Hepatocyte (in vitro differentiated cells): ENCODE measurements around the gene LCMT2. TPM values are rescaled to one million over a fixed set of nuclear protein-coding genes. Genes with fewer than 3 reads are reported as not detected.

Experiments
- DNase-seq: peaks from one replicate; pipeline ENCODE4 v3.0.0-alpha.2; 2016; ENCODE audit warnings: low spot score
- H2AFZ ChIP-seq: fragments of 200-600 bp; sonication (generic); 2 replicates; pipeline ENCODE4 v1.6.0; 2016; ENCODE audit warnings: antibody characterized with exemption, mild to moderate bottlenecking
- H3K27ac ChIP-seq: fragments of 200-600 bp; sonication (generic); 2 replicates; pipeline ENCODE4 v1.5.1; 2016; ENCODE audit warnings: mild to moderate bottlenecking
- H3K27me3 ChIP-seq: fragments of 200-600 bp; sonication (generic); 2 replicates; pipeline ENCODE4 v1.6.1; 2016
- H3K36me3 ChIP-seq: fragments of 200-600 bp; sonication (generic); replicated peaks from 2 replicates; pipeline ENCODE4 v1.5.1; 2016; ENCODE audit warnings: low read depth; ENCODE audit not compliant: insufficient read depth
- H3K4me1 ChIP-seq: fragments of 200-600 bp; sonication (generic); 2 replicates; pipeline ENCODE4 v1.5.1; 2016; ENCODE audit warnings: mild to moderate bottlenecking, moderate library complexity; ENCODE audit not compliant: insufficient read depth
- H3K4me2 ChIP-seq: fragments of 200-600 bp; sonication (generic); 2 replicates; pipeline ENCODE4 v1.6.0; 2016
- H3K4me3 ChIP-seq: fragments of 200-600 bp; sonication (generic); 2 replicates; pipeline ENCODE4 v1.5.1; 2016; ENCODE audit warnings: mild to moderate bottlenecking
- H3K79me2 ChIP-seq: fragments of 200-600 bp; sonication (generic); 2 replicates; pipeline ENCODE4 v1.6.0; 2017; ENCODE audit warnings: mild to moderate bottlenecking
- H3K9me2 ChIP-seq: fragments of 200-600 bp; sonication (generic); replicated peaks from 2 replicates; pipeline ENCODE4 v1.6.0; 2017; ENCODE audit warnings: mild to moderate bottlenecking; ENCODE audit not compliant: insufficient read depth
- H3K9me3 ChIP-seq: fragments of 200-600 bp; sonication (generic); 2 replicates; pipeline ENCODE4 v1.5.1; 2016; ENCODE audit warnings: low read depth, mild to moderate bottlenecking
- H4K20me1 ChIP-seq: fragments of 200-600 bp; sonication (generic); 2 replicates; pipeline ENCODE4 v1.6.0; 2016; ENCODE audit warnings: mild to moderate bottlenecking; ENCODE audit not compliant: insufficient read depth, poor library complexity, severe bottlenecking
- CTCF ChIP-seq: fragments of 200-600 bp; sonication (generic); IDR thresholded peaks from 2 replicates; pipeline ENCODE4 v1.5.1; 2016; ENCODE audit warnings: antibody characterized with exemption, mild to moderate bottlenecking; ENCODE audit not compliant: poor library complexity
- EZH2 ChIP-seq: fragments of 200-600 bp; sonication (generic); IDR thresholded peaks from 2 replicates; pipeline ENCODE4 v1.6.1; 2016; ENCODE audit warnings: antibody characterized with exemption, mild to moderate bottlenecking, borderline replicate concordance
- EZH2phosphoT487 ChIP-seq: fragments of 200-600 bp; sonication (generic); IDR thresholded peaks from one replicate; pipeline ENCODE4 v1.6.1; 2018; ENCODE audit warnings: antibody characterized with exemption, mild to moderate bottlenecking, low read depth, moderate library complexity; ENCODE audit not compliant: unreplicated experiment, severe bottlenecking
- WGBS: methylation state at CpG from one replicate; pipeline ENCODE4 v1.1.6; 2016; ENCODE audit warnings: low lambda C conversion rate; ENCODE audit errors: missing lambda C conversion rate; 5-methylcytosine and 5-hydroxymethylcytosine counted together
- polyA plus RNA-seq: library from polyadenylated mRNA; unstranded; fragments of >200 nt; fragmentation: Nextera tagmentation; extraction: Ambion mirVana; gene quantifications from 2 replicates; pipeline ENCODE4 v1.2.1, GENCODE V29; 2016
- total RNA-seq: library from RNA; depleted of rRNA; stranded (reverse); fragments of >200 nt; gene quantifications from 2 replicates; pipeline ENCODE4 v1.2.3, GENCODE V29; 2014

Gene LCMT2
- total and polyA plus RNA-seq, 2 experiments from 2014 or later = 6.3 to 9.1 TPM

- no peaks in the 10 kb centered on the region for H3K9me2 ChIP-seq
- DNase-seq = no peak
- H3K4me3 ChIP-seq = no peak overlapping the region
- H3K27ac ChIP-seq = no peak overlapping the region
- no peaks in the 10 kb centered on the region for H3K27me3 ChIP-seq
- no peaks in the 10 kb centered on the region for H3K79me2 ChIP-seq
- TF ChIP-seq EZH2phosphoT487 = no peak
- no peaks in the 10 kb centered on the region for H4K20me1 ChIP-seq
- no peaks in the 10 kb centered on the region for H3K4me1 ChIP-seq
- H3K4me2 ChIP-seq = no peak overlapping the region
- no peak overlapping the region for H2AFZ ChIP-seq
- H3K36me3 ChIP-seq = no peaks in the 10 kb centered on the region
- 87% methylated on average over 2 of the region's 2 CpGs for WGBS
- no peaks in the 10 kb centered on the region for H3K9me3 ChIP-seq
Observed at GRCh38 chr15:43346305-43346704, 15.9 kb upstream of the LCMT2 start.

DNA sequence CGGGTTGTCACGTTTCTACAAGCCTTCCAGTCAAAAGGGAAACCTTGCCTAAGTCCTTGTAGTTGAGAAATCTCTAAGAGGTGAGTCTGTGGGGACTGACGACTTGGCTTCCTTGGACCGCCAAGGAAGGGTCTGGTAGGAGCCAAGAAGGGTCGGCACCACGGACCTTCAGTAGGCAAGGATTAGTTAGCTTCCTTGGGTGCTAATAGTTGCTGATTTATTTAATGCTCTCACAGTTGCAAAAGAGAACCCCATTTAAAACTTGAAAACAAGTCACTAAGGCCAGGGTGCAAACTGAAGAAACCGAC, 361 bp upstream of the LCMT2 start:
- H4K20me1 ChIP-seq = no peaks in the 10 kb centered on the region
- no peaks in the 10 kb centered on the region for H3K9me2 ChIP-seq
- H2AFZ ChIP-seq = peak overlapping the region; percentile 93
- peak overlapping the region; percentile 91 for H3K4me2 ChIP-seq
- no peaks in the 10 kb centered on the region for H3K9me3 ChIP-seq
- TF ChIP-seq EZH2 (no peak), CTCF (no peak), EZH2phosphoT487 (no peak)
- H3K4me3 ChIP-seq = peak overlapping the region; percentile 74
- no peaks in the 10 kb centered on the region for H3K36me3 ChIP-seq
- 8% methylated on average over 7 of the region's 7 CpGs for WGBS
- no peak for DNase-seq
- no peaks in the 10 kb centered on the region for H3K27me3 ChIP-seq
- H3K27ac ChIP-seq = peak overlapping the region; percentile 97
- peaks cover 17% of the 10 kb centered on the region for H3K4me1 ChIP-seq
- peaks cover 33% of the 10 kb centered on the region for H3K79me2 ChIP-seq

GRCh38 chr15:43329217-43329959, 985 bp downstream of the LCMT2 start:
- Histone ChIP-seq H3K4me1 (peaks cover 17% of the 10 kb centered on the region), H2AFZ (peak overlapping the region; percentile 93), H3K36me3 (no peaks in the 10 kb centered on the region), H3K27ac (peak overlapping the region; percentile 97), H3K9me3 (no peaks in the 10 kb centered on the region), H3K9me2 (no peaks in the 10 kb centered on the region), H3K79me2 (peaks cover 33% of the 10 kb centered on the region), H4K20me1 (no peaks in the 10 kb centered on the region), H3K4me2 (peak overlapping the region; percentile 91), H3K27me3 (no peaks in the 10 kb centered on the region), H3K4me3 (peak overlapping the region; percentile 74)
- DNase-seq = no peak
- TF ChIP-seq EZH2phosphoT487 (no peak), CTCF (no peak), EZH2 (no peak)
- WGBS = 19% methylated on average over 38 of the region's 38 CpGs

DNA sequence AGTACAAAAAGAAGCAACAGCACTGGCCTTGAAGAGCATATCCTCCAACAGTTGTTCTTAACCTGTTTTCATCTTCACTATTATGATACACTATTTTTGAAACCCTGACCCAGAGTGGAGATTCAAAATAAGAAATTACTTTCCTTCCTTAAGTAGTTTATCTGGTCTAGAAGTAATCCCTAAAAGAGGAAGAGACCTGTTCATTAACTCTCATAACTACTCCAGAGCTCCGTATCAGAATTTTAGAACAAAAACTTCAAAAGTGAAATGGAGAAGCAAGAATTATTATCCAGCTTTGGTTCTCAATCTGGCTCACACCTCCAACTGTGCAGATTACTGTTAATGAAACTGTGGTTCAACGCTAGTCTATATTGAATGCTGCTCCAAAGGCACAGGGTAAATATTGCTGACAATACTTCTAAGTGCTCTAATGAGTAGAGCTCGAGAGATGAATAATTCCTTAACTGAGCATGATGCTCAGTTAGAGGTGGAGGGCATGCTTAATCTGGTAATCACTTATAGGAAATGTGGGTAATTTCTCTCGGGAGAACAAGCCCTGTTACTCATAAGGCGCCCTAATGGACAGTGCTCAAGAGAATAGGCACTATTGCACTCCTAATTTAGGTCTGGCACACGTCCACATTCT, 5.2 kb downstream of the LCMT2 start:
- H4K20me1 ChIP-seq = no peaks in the 10 kb centered on the region
- H3K4me3 ChIP-seq = no peak overlapping the region
- peaks cover 26% of the 10 kb centered on the region for H3K79me2 ChIP-seq
- WGBS = 82% methylated on average over 6 of the region's 6 CpGs
- no peak overlapping the region for H3K27ac ChIP-seq
- H3K9me3 ChIP-seq = no peaks in the 10 kb centered on the region
- H3K4me2 ChIP-seq = no peak overlapping the region
- peaks cover 12% of the 10 kb centered on the region for H3K4me1 ChIP-seq
- H3K27me3 ChIP-seq = peaks cover 5% of the 10 kb centered on the region
- H3K9me2 ChIP-seq = no peaks in the 10 kb centered on the region
- TF ChIP-seq EZH2phosphoT487 (no peak), CTCF (no peak), EZH2 (no peak)
- no peak for DNase-seq
- no peaks in the 10 kb centered on the region for H3K36me3 ChIP-seq
- no peak overlapping the region for H2AFZ ChIP-seq
